Lower leg skin (tissue), 4 donors: ENCODE results near the gene MBD3L2B. TPM values are rescaled to one million over a fixed set of nuclear protein-coding genes. Genes with fewer than 3 reads are reported as not detected.

Experiments
- DNase-seq, 2 donors: peaks; one replicate each; pipeline ENCODE4 v3.0.0-alpha.2; 2019; ENCODE audit warnings: low spot score in 2 of 2
- H3K4me3 ChIP-seq: fragments of 200-600 bp; sonication (generic); 2 replicates; pipeline ENCODE4 v1.5.1; 2017; ENCODE audit warnings: mild to moderate bottlenecking, low read depth; ENCODE audit not compliant: poor library complexity, severe bottlenecking
- CTCF ChIP-seq, 3 donors: fragments of 450-650 bp; IDR thresholded peaks; one replicate each; pipeline ENCODE4 v1.5.1; 2016; ENCODE audit warnings: antibody characterized with exemption in 3 of 3, mild to moderate bottlenecking in 3 of 3, moderate library complexity in 2 of 3
- POLR2A ChIP-seq, 2 donors: fragments of 450-650 bp; IDR thresholded peaks; one replicate each; pipeline ENCODE4 v1.6.1; 2016 to 2017; ENCODE audit warnings: antibody characterized with exemption in 2 of 2, mild to moderate bottlenecking in 1 of 2, moderate library complexity in 1 of 2
- WGBS, 2 donors: methylation state at CpG; one replicate each; pipeline ENCODE4 v1.1.5; 2018; 5-methylcytosine and 5-hydroxymethylcytosine counted together
- intact Hi-C: fragments of 100-400 bp; cut with DNase I; formaldehyde crosslinking; loops from one replicate; pipeline ENCODE4 v1.15.0; 2023; ENCODE audit warnings: low total_unique reads
- total RNA-seq, 4 donors: library from RNA; depleted of rRNA; stranded (reverse); fragments of >200 nt; gene quantifications; one replicate each; pipeline ENCODE4 v1.1.0, GENCODE V29; 2016

The MBD3L2B gene
- total RNA-seq, 4 donors from 2014 or later: not detected

DNA sequence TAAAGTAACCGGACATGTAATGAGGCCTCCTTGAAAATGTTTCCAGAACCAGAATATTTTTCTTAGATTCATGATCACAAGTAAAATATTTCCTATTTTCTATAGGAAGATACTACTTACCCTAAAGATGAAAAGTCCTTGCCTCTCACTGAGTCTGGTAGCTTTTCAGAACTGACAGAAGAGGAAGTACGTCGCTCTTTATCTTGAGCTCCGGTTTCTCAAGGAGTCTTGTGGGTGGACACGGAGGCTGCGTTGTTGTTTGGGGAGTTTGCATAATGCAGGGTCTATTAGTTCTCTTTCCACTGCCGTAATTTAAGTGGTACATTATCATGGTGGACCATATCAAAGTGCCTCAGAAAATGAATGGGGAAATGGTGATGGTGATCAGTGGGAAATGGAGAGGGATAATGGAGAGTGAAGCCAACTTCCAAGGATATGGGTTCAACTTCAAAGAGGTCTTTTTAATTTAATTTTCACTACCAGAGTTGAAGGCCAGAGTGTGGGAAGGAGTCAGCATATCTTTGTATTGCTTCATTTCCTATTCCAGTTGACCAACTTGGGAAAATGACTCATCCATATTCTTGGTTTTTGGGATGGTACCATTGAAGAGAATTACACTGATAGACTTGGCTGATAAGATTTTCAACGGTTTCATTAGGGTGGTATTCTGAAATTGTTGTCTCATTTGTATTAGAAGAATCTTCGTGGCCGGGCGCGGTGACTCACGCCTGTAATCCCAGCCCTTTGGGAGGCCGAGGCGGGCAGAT lies 23.4 kb downstream of the MBD3L2B start:
- DNase-seq: no peak
- no peak overlapping the region for H3K4me3 ChIP-seq
- intact Hi-C loops: no loop called here
- no peak for TF ChIP-seq CTCF (IDR thresholded peaks at IDR 0.05)
- TF ChIP-seq POLR2A (IDR thresholded peaks at IDR 0.05): no peak
- 84 to 85% methylated on average over 15 of the region's 15 CpGs for WGBS, 2 donors

GRCh38 chr19:6996810-6997209 lies 24.4 kb downstream of the MBD3L2B start:
- TF ChIP-seq CTCF (IDR thresholded peaks at IDR 0.05) (no peak), POLR2A (IDR thresholded peaks at IDR 0.05) (no peak)
- intact Hi-C loops: no loop called here
- no peak overlapping the region for H3K4me3 ChIP-seq
- WGBS, 2 donors: 66 to 77% methylated on average over 4 of the region's 4 CpGs
- no peak for DNase-seq

GRCh38 chr19:6995054-6995453 lies 26.2 kb downstream of the MBD3L2B start:
- no peak for DNase-seq
- no peak overlapping the region for H3K4me3 ChIP-seq
- WGBS, 2 donors: 77 to 84% methylated on average over 1 of the region's 1 CpG
- no peak for TF ChIP-seq POLR2A (IDR thresholded peaks at IDR 0.05)
- TF ChIP-seq CTCF (IDR thresholded peaks at IDR 0.05): no peak
- intact Hi-C loops: no loop called here

DNA sequence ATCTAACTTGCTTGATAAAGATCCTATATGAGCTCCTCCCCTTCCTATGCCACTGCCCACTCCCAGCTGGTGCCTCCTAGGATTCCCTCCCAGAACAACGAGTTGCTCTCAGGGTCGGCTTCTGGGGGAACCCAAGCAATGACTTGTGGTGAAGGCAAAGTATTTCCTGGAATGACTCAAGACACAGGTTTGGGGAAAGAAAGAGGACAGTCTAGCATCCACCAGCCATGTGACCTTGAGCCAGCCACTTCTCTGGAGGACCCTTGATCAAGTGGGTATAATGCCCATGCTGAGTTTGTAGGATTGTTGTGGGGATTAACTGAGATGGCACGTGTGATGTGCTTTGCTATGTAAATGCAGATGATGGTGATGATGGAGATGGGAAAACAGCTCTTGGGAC lies 33.0 kb downstream of the MBD3L2B start:
- 59 to 61% methylated on average over 3 of the region's 3 CpGs for WGBS, 2 donors
- DNase-seq: no peak
- TF ChIP-seq CTCF (IDR thresholded peaks at IDR 0.05) (no peak), POLR2A (IDR thresholded peaks at IDR 0.05) (no peak)
- intact Hi-C loops: no loop called here
- no peak overlapping the region for H3K4me3 ChIP-seq

GRCh38 chr19:6987850-6988249 lies 33.4 kb downstream of the MBD3L2B start:
- no peak overlapping the region for H3K4me3 ChIP-seq
- 53 to 56% methylated on average over 4 of the region's 4 CpGs for WGBS, 2 donors
- DNase-seq: no peak
- no peak for TF ChIP-seq CTCF (IDR thresholded peaks at IDR 0.05)
- no peak for TF ChIP-seq POLR2A (IDR thresholded peaks at IDR 0.05)
- intact Hi-C loops: no loop called here

DNA sequence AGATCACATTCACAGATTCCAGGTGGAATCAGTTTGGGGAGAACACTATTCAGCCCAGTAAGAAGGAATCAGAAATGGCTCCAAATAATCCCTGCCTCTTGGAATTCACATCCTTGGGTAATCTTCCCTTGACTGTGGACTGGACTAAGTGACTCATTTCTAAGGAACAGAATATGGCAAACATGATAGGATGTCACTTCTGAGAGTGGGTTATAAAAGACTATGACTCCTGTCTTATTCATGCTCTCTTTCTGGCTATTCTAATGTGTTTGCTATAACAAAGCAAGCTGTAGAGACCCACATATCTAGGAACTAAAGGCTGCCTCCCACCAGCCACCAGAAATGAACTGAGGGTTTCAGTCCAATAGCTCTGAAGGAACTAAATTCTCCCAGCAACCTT lies 37.8 kb downstream of the MBD3L2B start:
- no peak for DNase-seq

More for the DNA sequence above, 37.8 kb downstream of the MBD3L2B start:
- intact Hi-C loops: no loop called here
- TF ChIP-seq CTCF (IDR thresholded peaks at IDR 0.05): no peak
- no peak for TF ChIP-seq POLR2A (IDR thresholded peaks at IDR 0.05)
- no peak overlapping the region for H3K4me3 ChIP-seq
